ENCODE measurements around the gene ZNF813.
"Not testable (repeated sequence)": the region's sequence is repeated elsewhere in the genome, so short reads cannot be mapped to it uniquely, and the experiment has no call there.

Gene ZNF813

GRCh38 chr19:53467485-53468262 is at the start of gene ZNF813:
Gene ZNF813, plus strand, starts transcription at chr19:53467733. Its CDS starts 16,090 bp downstream, at chr19:53483823.
- DNase-seq = peak; percentile 94

GRCh38 chr19:53420520-53421315 is 46.8 kb upstream of the ZNF813 start:
- not testable (repeated sequence) for DNase-seq

- no peak for DNase-seq
Observed at GRCh38 chr19:53422551-53422950, 45.0 kb upstream of the ZNF813 start.

- DNase-seq = not testable (repeated sequence)
Observed at GRCh38 chr19:53423074-53423473, 44.5 kb upstream of the ZNF813 start.

- DNase-seq = not testable (repeated sequence)
Observed at GRCh38 chr19:53423680-53424079, 43.9 kb upstream of the ZNF813 start.

GRCh38 chr19:53424968-53425597 is 42.5 kb upstream of the ZNF813 start:
- peak; percentile 64 for DNase-seq

GRCh38 chr19:53431399-53432087 is 36.0 kb upstream of the ZNF813 start, which contains the start of gene ZNF761:
Gene ZNF761, plus strand, starts transcription at chr19:53431984. Its CDS starts 15,285 bp downstream, at chr19:53447269.
- DNase-seq = peak; percentile 96

GRCh38 chr19:53432088-53432661 is 35.4 kb upstream of the ZNF813 start:
- DNase-seq = peak; percentile 16

- DNase-seq = not testable (repeated sequence)
Observed at GRCh38 chr19:53443809-53444208, 23.7 kb upstream of the ZNF813 start.

- DNase-seq = not testable (repeated sequence)
Observed at GRCh38 chr19:53447196-53447595, 20.3 kb upstream of the ZNF813 start.

- no peak for DNase-seq
Observed at GRCh38 chr19:53455828-53456227, 11.7 kb upstream of the ZNF813 start.

GRCh38 chr19:53460131-53460721 is 7.3 kb upstream of the ZNF813 start:
- DNase-seq = not testable (repeated sequence)

GRCh38 chr19:53461866-53462265 is 5.7 kb upstream of the ZNF813 start:
- DNase-seq = no peak

GRCh38 chr19:53462861-53463260 is 4.7 kb upstream of the ZNF813 start:
- no peak for DNase-seq

- DNase-seq = no peak
Observed at GRCh38 chr19:53463263-53463662, 4.3 kb upstream of the ZNF813 start.

- no peak for DNase-seq
Observed at GRCh38 chr19:53466726-53467484, 628 bp upstream of the ZNF813 start.

- not testable (repeated sequence) for DNase-seq
Observed at GRCh38 chr19:53468628-53469027, 1.1 kb downstream of the ZNF813 start.

- no peak for DNase-seq
Observed at GRCh38 chr19:53471916-53472315, 4.4 kb downstream of the ZNF813 start.

- not testable (repeated sequence) for DNase-seq
Observed at GRCh38 chr19:53474832-53475231, 7.3 kb downstream of the ZNF813 start.

GRCh38 chr19:53475470-53475869 is 7.9 kb downstream of the ZNF813 start:
- not testable (repeated sequence) for DNase-seq

GRCh38 chr19:53483751-53484150 is 16.2 kb downstream of the ZNF813 start:
- DNase-seq = not testable (repeated sequence)
